ENCODE measurements around the gene ATF4.

The ATF4 gene

DNA sequence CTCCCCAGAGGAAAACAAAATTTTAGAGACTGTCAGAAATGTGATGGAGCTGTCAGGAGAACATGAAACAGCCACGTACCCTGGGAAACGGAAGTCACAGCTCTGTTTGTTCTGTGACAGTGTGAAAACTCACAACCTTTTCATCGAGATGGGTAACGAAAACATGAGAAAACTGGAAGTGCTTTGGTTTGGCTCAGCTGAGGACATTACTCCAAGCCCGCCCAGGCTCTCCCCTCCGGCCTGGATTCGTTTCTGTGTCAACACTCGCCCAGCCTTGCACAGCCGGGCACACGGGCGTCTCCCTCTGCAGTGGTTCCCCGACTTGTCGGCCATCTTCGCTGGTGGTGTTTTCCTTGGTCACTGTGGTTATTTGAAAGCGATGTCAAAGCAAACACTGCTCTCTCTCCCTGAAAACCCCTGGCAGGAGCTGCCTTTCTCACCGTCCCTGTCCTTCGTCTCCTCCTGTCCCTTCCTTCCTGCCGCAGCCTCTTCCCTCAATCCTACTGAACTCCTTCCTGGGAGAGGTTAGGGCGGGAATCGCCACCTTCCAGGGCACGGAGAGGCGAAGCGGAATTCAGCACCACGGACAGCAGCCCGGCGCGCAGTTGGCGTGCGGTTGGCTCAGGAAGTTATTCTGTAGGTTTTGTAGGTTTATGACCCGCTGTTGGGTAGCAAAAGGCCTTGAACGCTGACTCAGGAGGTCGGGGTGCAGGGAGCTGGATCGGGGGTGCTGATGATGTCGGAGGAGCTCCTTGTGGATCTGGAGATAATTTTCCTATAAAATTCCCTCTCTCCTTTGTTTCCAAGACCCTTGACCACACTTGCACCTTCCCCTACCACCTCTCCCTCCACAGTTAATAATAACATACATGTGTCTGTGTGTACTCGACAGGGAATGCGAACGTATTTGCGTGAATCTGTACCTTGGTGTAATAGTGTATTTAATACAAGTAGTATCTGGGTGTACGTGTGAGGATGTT, 25.3 kb downstream of the ATF4 start:
- Histone ChIP-seq H2BK120ac (ENCODE audit: low read depth, low read length) (no peak overlapping the region), H3K79me2 (ENCODE audit: control insufficient read depth, insufficient read depth, low read length) (no peaks in the 10 kb centered on the region), H3K27me3 (ENCODE audit: insufficient read depth, low read length, poor library complexity) (no peaks in the 10 kb centered on the region), H3K18ac (ENCODE audit: low read length) (no peak overlapping the region), H2AK5ac (ENCODE audit: low read length) (no peak overlapping the region), H3K9ac (ENCODE audit: low read length) (no peak overlapping the region), H2BK15ac (replicated peaks; ENCODE audit: low read depth) (no peak overlapping the region), H2BK5ac (ENCODE audit: low read length) (no peak overlapping the region), H3K4ac (ENCODE audit: low read depth, low read length) (no peak overlapping the region), H3K4me2 (ENCODE audit: low read length) (no peak overlapping the region), H3K4me1 (ENCODE audit: control insufficient read depth, low read depth, low read length) (no peaks in the 10 kb centered on the region), H3K79me1 (ENCODE audit: low read length) (no peaks in the 10 kb centered on the region), H3K4me3 (ENCODE audit: low read length) (no peak overlapping the region), H3K27ac (ENCODE audit: low read depth, low read length) (no peak overlapping the region), H4K8ac (ENCODE audit: low read depth, low read length) (no peak overlapping the region), H3K56ac (ENCODE audit: low read length) (no peak overlapping the region), H3K36me3 (ENCODE audit: control insufficient read depth, insufficient read depth, low read length) (no peaks in the 10 kb centered on the region), H3K23ac (ENCODE audit: low read length) (no peak overlapping the region), H4K5ac (ENCODE audit: low read length) (no peak overlapping the region)
- no CpG with 5 or more reads among the region's 39 CpGs for WGBS (ENCODE audit: extremely low coverage, insufficient coverage, low lambda C conversion rate)
- DNase-seq: peak; percentile 77

DNA sequence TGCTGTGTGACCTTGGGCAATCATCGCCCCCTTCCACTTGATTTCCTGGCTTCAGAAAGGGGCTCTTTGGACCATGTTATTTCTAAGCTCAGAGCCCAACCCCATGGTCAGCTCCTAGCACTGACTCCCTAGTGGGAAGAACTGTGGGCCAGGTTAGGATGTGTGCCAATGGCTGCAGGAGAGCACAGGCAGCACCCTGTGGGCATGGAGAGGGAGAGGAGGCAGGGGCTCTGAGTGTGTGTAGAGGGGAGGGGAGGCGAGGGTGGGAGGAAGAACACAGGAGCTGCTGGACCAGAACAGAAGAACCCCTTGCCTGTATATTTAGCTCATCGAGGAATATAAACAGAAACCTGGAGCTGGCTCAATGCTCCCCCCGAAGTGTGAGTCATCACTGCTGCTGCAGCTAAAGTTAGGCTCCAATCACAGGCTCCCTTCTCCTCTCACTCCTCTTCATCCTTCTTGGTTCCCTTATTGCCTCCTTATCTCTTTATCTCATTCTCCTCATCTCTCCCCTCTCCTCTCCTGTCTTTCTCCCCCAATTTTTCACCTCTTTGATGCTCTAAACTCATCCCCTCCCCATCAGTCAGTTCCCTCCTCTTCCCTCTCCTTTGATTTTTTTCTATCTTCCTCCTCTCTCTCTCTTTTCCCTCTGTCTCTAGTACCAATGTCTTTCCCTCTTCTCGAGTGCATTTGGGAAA, 26.7 kb downstream of the ATF4 start:
- no CpG with 5 or more reads among the region's 5 CpGs for WGBS (ENCODE audit: extremely low coverage, insufficient coverage, low lambda C conversion rate)

DNA sequence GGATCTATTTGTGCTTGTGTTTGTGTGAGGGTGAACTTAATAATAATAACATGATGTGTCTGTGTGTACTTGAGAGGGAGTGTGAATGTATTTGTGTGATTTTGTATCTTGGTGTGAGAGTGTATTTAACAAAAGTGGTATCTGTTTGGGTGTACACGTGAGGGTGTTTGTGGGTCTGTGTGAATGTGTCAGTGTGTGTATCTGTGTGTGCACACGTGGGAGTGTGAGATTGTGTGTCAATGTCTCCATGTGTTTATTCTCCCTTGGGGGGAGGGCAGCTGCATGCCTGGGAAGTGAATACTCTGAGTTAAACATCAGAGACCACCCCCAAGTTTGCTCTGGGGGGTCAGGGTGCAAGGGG, 27.2 kb downstream of the ATF4 start:
- H4K8ac ChIP-seq (ENCODE audit: low read depth, low read length): no peak overlapping the region
- H3K36me3 ChIP-seq (ENCODE audit: control insufficient read depth, insufficient read depth, low read length): no peaks in the 10 kb centered on the region
- no peak overlapping the region for H3K9ac ChIP-seq (ENCODE audit: low read length)
- no peak for DNase-seq
- no peak overlapping the region for H3K18ac ChIP-seq (ENCODE audit: low read length)
- no peaks in the 10 kb centered on the region for H3K79me1 ChIP-seq (ENCODE audit: low read length)
- no CpG with 5 or more reads among the region's 2 CpGs for WGBS (ENCODE audit: extremely low coverage, insufficient coverage, low lambda C conversion rate)
- H4K5ac ChIP-seq (ENCODE audit: low read length): no peak overlapping the region
- H3K56ac ChIP-seq (ENCODE audit: low read length): no peak overlapping the region
- H3K4me2 ChIP-seq (ENCODE audit: low read length): no peak overlapping the region
- no peaks in the 10 kb centered on the region for H3K4me1 ChIP-seq (ENCODE audit: control insufficient read depth, low read depth, low read length)
- H2AK5ac ChIP-seq (ENCODE audit: low read length): no peak overlapping the region
- H3K4ac ChIP-seq (ENCODE audit: low read depth, low read length): no peak overlapping the region
- no peaks in the 10 kb centered on the region for H3K27me3 ChIP-seq (ENCODE audit: insufficient read depth, low read length, poor library complexity)
- H3K27ac ChIP-seq (ENCODE audit: low read depth, low read length): no peak overlapping the region
- no peak overlapping the region for H3K23ac ChIP-seq (ENCODE audit: low read length)
- H3K4me3 ChIP-seq (ENCODE audit: low read length): no peak overlapping the region
- no peaks in the 10 kb centered on the region for H3K79me2 ChIP-seq (ENCODE audit: control insufficient read depth, insufficient read depth, low read length)
- H2BK120ac ChIP-seq (ENCODE audit: low read depth, low read length): no peak overlapping the region
- H2BK5ac ChIP-seq (ENCODE audit: low read length): no peak overlapping the region
- no peak overlapping the region for H2BK15ac ChIP-seq (replicated peaks; ENCODE audit: low read depth)

More for the DNA sequence above, 26.7 kb downstream of the ATF4 start:
- no peak overlapping the region for H3K18ac ChIP-seq (ENCODE audit: low read length)
- H3K4me1 ChIP-seq (ENCODE audit: control insufficient read depth, low read depth, low read length): no peaks in the 10 kb centered on the region
- no peak overlapping the region for H2BK120ac ChIP-seq (ENCODE audit: low read depth, low read length)
- no peak overlapping the region for H3K27ac ChIP-seq (ENCODE audit: low read depth, low read length)
- H3K4me3 ChIP-seq (ENCODE audit: low read length): no peak overlapping the region
- no peaks in the 10 kb centered on the region for H3K27me3 ChIP-seq (ENCODE audit: insufficient read depth, low read length, poor library complexity)
- H3K23ac ChIP-seq (ENCODE audit: low read length): no peak overlapping the region
- H3K79me2 ChIP-seq (ENCODE audit: control insufficient read depth, insufficient read depth, low read length): no peaks in the 10 kb centered on the region
- no peak overlapping the region for H2BK5ac ChIP-seq (ENCODE audit: low read length)
- no peaks in the 10 kb centered on the region for H3K79me1 ChIP-seq (ENCODE audit: low read length)
- H3K9ac ChIP-seq (ENCODE audit: low read length): no peak overlapping the region
- no peak overlapping the region for H2AK5ac ChIP-seq (ENCODE audit: low read length)
- H4K8ac ChIP-seq (ENCODE audit: low read depth, low read length): no peak overlapping the region
- H4K5ac ChIP-seq (ENCODE audit: low read length): no peak overlapping the region
- H3K4me2 ChIP-seq (ENCODE audit: low read length): no peak overlapping the region
- H3K36me3 ChIP-seq (ENCODE audit: control insufficient read depth, insufficient read depth, low read length): no peaks in the 10 kb centered on the region
- no peak overlapping the region for H2BK15ac ChIP-seq (replicated peaks; ENCODE audit: low read depth)
- no peak overlapping the region for H3K56ac ChIP-seq (ENCODE audit: low read length)
- DNase-seq: no peak
- no peak overlapping the region for H3K4ac ChIP-seq (ENCODE audit: low read depth, low read length)

GRCh38 chr22:39553429-39553828, 33.1 kb downstream of the ATF4 start:
- Histone ChIP-seq H2BK15ac (replicated peaks; ENCODE audit: low read depth) (no peak overlapping the region), H2BK120ac (ENCODE audit: low read depth, low read length) (no peak overlapping the region), H4K8ac (ENCODE audit: low read depth, low read length) (no peak overlapping the region), H3K36me3 (ENCODE audit: control insufficient read depth, insufficient read depth, low read length) (no peaks in the 10 kb centered on the region), H3K4ac (ENCODE audit: low read depth, low read length) (no peak overlapping the region), H2BK5ac (ENCODE audit: low read length) (no peak overlapping the region), H3K4me1 (ENCODE audit: control insufficient read depth, low read depth, low read length) (no peaks in the 10 kb centered on the region), H3K9ac (ENCODE audit: low read length) (no peak overlapping the region), H3K56ac (ENCODE audit: low read length) (no peak overlapping the region), H3K79me2 (ENCODE audit: control insufficient read depth, insufficient read depth, low read length) (no peaks in the 10 kb centered on the region), H3K23ac (ENCODE audit: low read length) (no peak overlapping the region), H2AK5ac (ENCODE audit: low read length) (no peak overlapping the region), H3K27me3 (ENCODE audit: insufficient read depth, low read length, poor library complexity) (peaks cover 18% of the 10 kb centered on the region), H3K4me2 (ENCODE audit: low read length) (no peak overlapping the region), H3K4me3 (ENCODE audit: low read length) (no peak overlapping the region), H3K79me1 (ENCODE audit: low read length) (no peaks in the 10 kb centered on the region), H3K27ac (ENCODE audit: low read depth, low read length) (no peak overlapping the region), H4K5ac (ENCODE audit: low read length) (no peak overlapping the region), H3K18ac (ENCODE audit: low read length) (no peak overlapping the region)
- no CpG with 5 or more reads among the region's 3 CpGs for WGBS (ENCODE audit: extremely low coverage, insufficient coverage, low lambda C conversion rate)
- DNase-seq: no peak

GRCh38 chr22:39554151-39554550, 33.8 kb downstream of the ATF4 start:
- H3K36me3 ChIP-seq (ENCODE audit: control insufficient read depth, insufficient read depth, low read length): no peaks in the 10 kb centered on the region
- H3K23ac ChIP-seq (ENCODE audit: low read length): no peak overlapping the region
- DNase-seq: no peak
- H3K27me3 ChIP-seq (ENCODE audit: insufficient read depth, low read length, poor library complexity): peaks cover 18% of the 10 kb centered on the region
- H3K4me2 ChIP-seq (ENCODE audit: low read length): no peak overlapping the region
- H4K8ac ChIP-seq (ENCODE audit: low read depth, low read length): no peak overlapping the region
- no peaks in the 10 kb centered on the region for H3K79me2 ChIP-seq (ENCODE audit: control insufficient read depth, insufficient read depth, low read length)
- no peak overlapping the region for H3K4me3 ChIP-seq (ENCODE audit: low read length)
- H2BK15ac ChIP-seq (replicated peaks; ENCODE audit: low read depth): no peak overlapping the region
- no peak overlapping the region for H3K56ac ChIP-seq (ENCODE audit: low read length)
- no peak overlapping the region for H4K5ac ChIP-seq (ENCODE audit: low read length)
- no peak overlapping the region for H2BK120ac ChIP-seq (ENCODE audit: low read depth, low read length)
- H3K9ac ChIP-seq (ENCODE audit: low read length): no peak overlapping the region
- no peak overlapping the region for H2AK5ac ChIP-seq (ENCODE audit: low read length)
- H3K4me1 ChIP-seq (ENCODE audit: control insufficient read depth, low read depth, low read length): no peaks in the 10 kb centered on the region
- H3K4ac ChIP-seq (ENCODE audit: low read depth, low read length): no peak overlapping the region
- no peak overlapping the region for H3K27ac ChIP-seq (ENCODE audit: low read depth, low read length)
- WGBS (ENCODE audit: extremely low coverage, insufficient coverage, low lambda C conversion rate): no CpG with 5 or more reads among the region's 3 CpGs
- no peak overlapping the region for H2BK5ac ChIP-seq (ENCODE audit: low read length)
- no peaks in the 10 kb centered on the region for H3K79me1 ChIP-seq (ENCODE audit: low read length)
- no peak overlapping the region for H3K18ac ChIP-seq (ENCODE audit: low read length)

Measured in mesendoderm (in vitro differentiated cells).